Fibroblast of lung (primary cell): ENCODE data around the gene CORIN.

Experiments
- CTCF ChIP-seq, 2 donors: IDR thresholded peaks in 1 of 2; conservative IDR thresholded peaks in 1 of 2; 1 replicate in 1 of 2; 2 replicates in 1 of 2; pipeline ENCODE4 v1.5.1; 2011 to 2012; ENCODE audit warnings: low read length in 2 of 2, control low read depth in 1 of 2, inconsistent platforms in 1 of 2, low read depth in 1 of 2, mild to moderate bottlenecking in 1 of 2
- EZH2 ChIP-seq: IDR thresholded peaks from 2 replicates; pipeline ENCODE4 v1.5.1; 2012; ENCODE audit warnings: low read length, control low read depth, mild to moderate bottlenecking; ENCODE audit errors: missing control alignments

GRCh38 chr4:47809654-47810203, 28.1 kb downstream of the CORIN start:
- TF ChIP-seq CTCF (conservative IDR thresholded peaks at IDR 0.05 in 1 of 2, IDR thresholded peaks at IDR 0.05 in 1 of 2; ENCODE audit: low read depth in 1 of 2, low read length in 2 of 2): no peak
- TF ChIP-seq EZH2: no peak
